IMR-90 (cell line): ENCODE measurements around the gene ZNF423. TPM values are rescaled to one million over a fixed set of nuclear protein-coding genes. Genes with fewer than 3 reads are reported as not detected.

ENCODE experiments used
- ATAC-seq: fragments of 200-7000 bp; cut with Tn5 transposase; 2 replicates; pipeline ENCODE4 v1.9.1; 2020; ENCODE audit warnings: low read depth, mild to moderate bottlenecking, moderate library complexity
- BruUV-seq: library from RNA; stranded (reverse); fragments of 400-500 nt; replicated peaks from 2 replicates; lab custom pipeline; 2021; lab: Mats Ljungman, UMichigan
- CTCF ChIA-PET: fragments of 300-600 bp; formaldehyde crosslinking; extraction: SDS; loops from one replicate; lab custom pipeline; 2021; ENCODE audit warnings: antibody characterized with exemption; lab: Yijun Ruan, JAX
- POLR2A ChIA-PET: fragments of 300-600 bp; sonication (Branson Sonifier 250); formaldehyde crosslinking; loops from one replicate; lab custom pipeline; 2022; ENCODE audit warnings: antibody characterized with exemption; ENCODE audit not compliant: unreplicated experiment; lab: Charles Lee
- DNase-seq: peaks from one replicate; pipeline ENCODE4 v3.0.0; 2013
- H2AFZ ChIP-seq: replicated peaks from 2 replicates; pipeline ENCODE3; 2013; ENCODE audit warnings: low read length, mild to moderate bottlenecking; ENCODE audit not compliant: poor library complexity
- H2AK5ac ChIP-seq: 2 replicates; pipeline ENCODE4 v1.6.1; 2013; ENCODE audit warnings: low read depth, low read length, inconsistent platforms
- H2AK9ac ChIP-seq: replicated peaks from 2 replicates; pipeline ENCODE3; 2013; ENCODE audit warnings: mild to moderate bottlenecking, low read depth, low read length, moderate library complexity; ENCODE audit not compliant: poor library complexity
- H2BK120ac ChIP-seq: 2 replicates; pipeline ENCODE4 v1.6.1; 2013; ENCODE audit warnings: low read depth, low read length, inconsistent platforms
- H2BK15ac ChIP-seq: 3 replicates; pipeline ENCODE4 v1.6.1; 2013; ENCODE audit warnings: low read depth, low read length, inconsistent platforms
- H2BK20ac ChIP-seq: 2 replicates; pipeline ENCODE4 v1.6.1; 2013; ENCODE audit warnings: low read depth, mild to moderate bottlenecking, inconsistent platforms, low read length, moderate library complexity
- H2BK5ac ChIP-seq: 2 replicates; pipeline ENCODE4 v1.6.1; 2013; ENCODE audit warnings: mild to moderate bottlenecking, low read depth, low read length, inconsistent platforms; ENCODE audit not compliant: poor library complexity, severe bottlenecking
- H3K14ac ChIP-seq: replicated peaks from 2 replicates; pipeline ENCODE4 v1.6.1; 2013; ENCODE audit warnings: low read depth, low read length, inconsistent platforms
- H3K18ac ChIP-seq: 2 replicates; pipeline ENCODE4 v1.6.1; 2013; ENCODE audit warnings: low read depth, low read length, control low read depth
- H3K23ac ChIP-seq: 2 replicates; pipeline ENCODE4 v1.6.1; 2013; ENCODE audit warnings: low read depth, low read length, inconsistent platforms
- H3K27ac ChIP-seq: 2 replicates; pipeline ENCODE4 v1.5.1; 2013; ENCODE audit warnings: mild to moderate bottlenecking, control low read depth, low read length; ENCODE audit not compliant: insufficient read depth
- H3K27me3 ChIP-seq: 2 replicates; pipeline ENCODE4 v1.6.1; 2013; ENCODE audit warnings: low read length; ENCODE audit not compliant: control insufficient read depth, insufficient read depth
- H3K36me3 ChIP-seq: 2 replicates; pipeline ENCODE4 v1.6.1; 2013; ENCODE audit warnings: low read length, mixed read lengths; ENCODE audit not compliant: control insufficient read depth, insufficient read depth
- H3K4ac ChIP-seq: 2 replicates; pipeline ENCODE4 v1.6.1; 2013; ENCODE audit warnings: low read depth, low read length, inconsistent platforms
- H3K4me1 ChIP-seq: 2 replicates; pipeline ENCODE4 v1.6.1; 2013; ENCODE audit warnings: low read length, mixed read lengths; ENCODE audit not compliant: control insufficient read depth, insufficient read depth
- H3K4me2 ChIP-seq: 2 replicates; pipeline ENCODE4 v1.6.1; 2013; ENCODE audit warnings: low read depth, mild to moderate bottlenecking, control low read depth, low read length, moderate library complexity
- H3K4me3 ChIP-seq: 2 replicates; pipeline ENCODE4 v1.5.1; 2013; ENCODE audit warnings: low read depth, mild to moderate bottlenecking, control low read depth, low read length, moderate library complexity; ENCODE audit not compliant: insufficient read depth
- H3K56ac ChIP-seq: 2 replicates; pipeline ENCODE4 v1.6.1; 2013; ENCODE audit warnings: low read length, inconsistent platforms; ENCODE audit not compliant: insufficient read depth; ENCODE audit errors: extremely low read depth
- H3K79me1 ChIP-seq, 2 experiments: 2 replicates each; pipeline ENCODE4 v1.6.1; 2013; ENCODE audit warnings: low read length in 2 of 2, inconsistent platforms in 1 of 2, low read depth in 1 of 2
- H3K9ac ChIP-seq: 2 replicates; pipeline ENCODE4 v1.6.1; 2013; ENCODE audit warnings: low read depth, low read length, control low read depth
- H3K9me1 ChIP-seq: 2 replicates; pipeline ENCODE4 v1.6.1; 2013; ENCODE audit warnings: low read length, inconsistent platforms; ENCODE audit not compliant: insufficient read depth
- H3K9me3 ChIP-seq: 2 replicates; pipeline ENCODE4 v1.6.1; 2013; ENCODE audit warnings: low read length; ENCODE audit not compliant: control insufficient read depth, insufficient read depth
- H4K20me1 ChIP-seq: 2 replicates; pipeline ENCODE4 v1.6.1; 2013; ENCODE audit warnings: low read length, inconsistent platforms; ENCODE audit not compliant: insufficient read depth
- H4K5ac ChIP-seq: 2 replicates; pipeline ENCODE4 v1.6.1; 2013; ENCODE audit warnings: mild to moderate bottlenecking, low read depth, low read length, control low read depth
- H4K8ac ChIP-seq, 2 experiments: 2 replicates each; pipeline ENCODE4 v1.6.1; 2013; ENCODE audit warnings: low read depth in 2 of 2, low read length in 2 of 2, control low read depth in 1 of 2, inconsistent platforms in 1 of 2
- H4K91ac ChIP-seq: 2 replicates; pipeline ENCODE4 v1.6.1; 2013; ENCODE audit warnings: low read depth, low read length, inconsistent platforms; ENCODE audit not compliant: insufficient read depth
- MAFK ChIP-seq: IDR thresholded peaks from 2 replicates; pipeline ENCODE4 v1.6.1; 2012; ENCODE audit warnings: low read depth, low read length, improper control_type of control experiment
- USF2 ChIP-seq: fragments of 150-350 bp; IDR thresholded peaks from 2 replicates; pipeline ENCODE4 v1.6.1; 2017; ENCODE audit warnings: mild to moderate bottlenecking, antibody characterized with exemption, low read length, low read depth
- WGBS, 2 experiments: methylation state at CpG; one replicate each; pipeline versions ENCODE4 v1.1.5 to v1.1.7; 2013; ENCODE audit warnings: missing lambda C conversion rate in 2 of 2; ENCODE audit not compliant: insufficient read length in 1 of 2; ENCODE audit errors: extremely low coverage in 2 of 2; 5-methylcytosine and 5-hydroxymethylcytosine counted together
- dilution Hi-C: fragments of 300-500 bp; cut with HindIII; formaldehyde crosslinking; loops from one replicate; pipeline ENCODE4 v1.14.3; 2018; ENCODE audit warnings: low sequenced_read_pairs; ENCODE audit not compliant: unreplicated experiment
- in situ Hi-C: fragments of 300-500 bp; cut with MboI; formaldehyde crosslinking; loops from 3 replicates; pipeline ENCODE4 v1.14.3; 2019; ENCODE audit warnings: low sequenced_read_pairs, inconsistent platforms, mixed read lengths
- intact Hi-C: fragments of 100-400 bp; cut with micrococcal nuclease; formaldehyde crosslinking; loops from 2 replicates; pipeline ENCODE4 v1.10.0; 2022
- polyA plus RNA-seq, 3 experiments: library from polyadenylated mRNA; depleted of rRNA; stranded (reverse); fragments of >200 nt; gene quantifications; 2 replicates each; pipeline ENCODE4 v1.2.3, GENCODE V29; 2012; ENCODE audit warnings: low replicate concordance in 1 of 3
- total RNA-seq: library from RNA; depleted of rRNA; stranded (reverse); fragments of >200 nt; gene quantifications from 2 replicates; pipeline ENCODE4 v1.2.3, GENCODE V29; 2012

The ZNF423 gene
- total and polyA plus RNA-seq, 2 of the 4 experiments (the other 2 are of a cell fraction), result under 0.01 to 0.10 TPM

GRCh38 chr16:49503256-49504022 is 352.5 kb downstream of the ZNF423 start:
- no peak overlapping the region for H2AK5ac ChIP-seq
- dilution Hi-C loops (no loop called here), intact Hi-C loops (no loop called here), in situ Hi-C loops (no loop called here)
- H2BK20ac ChIP-seq, result no peak overlapping the region
- no peak overlapping the region for H4K91ac ChIP-seq
- H3K36me3 ChIP-seq, result no peaks in the 10 kb centered on the region
- H3K4me1 ChIP-seq, result no peaks in the 10 kb centered on the region
- no peak overlapping the region for H2AFZ ChIP-seq
- no peak overlapping the region for H2BK5ac ChIP-seq
- no peak overlapping the region for H3K4ac ChIP-seq
- no peak overlapping the region for H4K5ac ChIP-seq
- no peaks in the 10 kb centered on the region for H4K20me1 ChIP-seq
- H3K14ac ChIP-seq, result no peak overlapping the region
- WGBS, 2 experiments, result no CpG with 5 or more reads among the region's 17 CpGs
- H3K56ac ChIP-seq, result no peak overlapping the region
- no peak for ATAC-seq
- H3K4me3 ChIP-seq, result no peak overlapping the region
- DNase-seq, result no peak
- no peak overlapping the region for H3K27ac ChIP-seq
- H3K79me1 ChIP-seq, result no peaks in the 10 kb centered on the region
- TF ChIP-seq USF2 (no peak), MAFK (no peak)
- no peak overlapping the region for H3K23ac ChIP-seq
- ChIA-PET CTCF (no interaction called here), POLR2A (no interaction called here)
- no TSS peak for BruUV-seq
- H2BK15ac ChIP-seq, result no peak overlapping the region
- H4K8ac ChIP-seq, result no peak overlapping the region
- no peak overlapping the region for H3K9ac ChIP-seq
- no peaks in the 10 kb centered on the region for H3K9me3 ChIP-seq
- no peaks in the 10 kb centered on the region for H3K9me1 ChIP-seq
- no peak overlapping the region for H3K18ac ChIP-seq
- H2BK120ac ChIP-seq, result no peak overlapping the region
- no peak overlapping the region for H2AK9ac ChIP-seq
- no peak overlapping the region for H3K4me2 ChIP-seq
- no peaks in the 10 kb centered on the region; the same call in 1 of the 2 replicates for H3K27me3 ChIP-seq
